DMS53 treated with DMSO at 0.1 percent for 48 hours (cell line): ENCODE measurements around the gene FGF5.
A peak's percentile ranks its signal among the peaks of the same experiment; 100 is the strongest.
"Not testable (repeated sequence)": the region's sequence is repeated elsewhere in the genome, so short reads cannot be mapped to it uniquely, and the experiment has no call there.

Source experiments
- DNase-seq: peaks from one replicate; lab custom pipeline; 2025; ENCODE audit not compliant: unreplicated experiment; lab: John Stamatoyannopoulos, UW

Gene FGF5

DNA sequence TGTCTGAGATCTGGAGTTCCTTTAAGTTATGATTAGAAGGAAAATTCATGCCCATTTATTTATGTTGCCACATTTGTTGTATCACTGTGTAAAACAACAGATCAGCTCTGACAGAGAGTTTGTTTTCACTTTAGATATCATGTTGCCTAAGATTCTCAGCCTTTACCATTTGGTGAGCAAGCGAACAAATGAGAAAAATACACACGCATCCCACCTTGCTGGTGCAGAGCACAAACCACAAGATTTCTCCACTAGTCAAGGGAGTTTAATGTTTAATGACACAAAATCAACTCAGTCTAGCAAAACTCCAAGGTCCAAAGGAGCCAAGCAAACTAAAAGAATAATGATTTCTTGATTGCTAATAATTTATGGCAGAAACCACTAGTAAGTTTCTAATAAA lies 27.7 kb downstream of the FGF5 start:
- no peak for DNase-seq

GRCh38 chr4:80295336-80295735 lies 28.9 kb downstream of the FGF5 start:
- no peak for DNase-seq

DNA sequence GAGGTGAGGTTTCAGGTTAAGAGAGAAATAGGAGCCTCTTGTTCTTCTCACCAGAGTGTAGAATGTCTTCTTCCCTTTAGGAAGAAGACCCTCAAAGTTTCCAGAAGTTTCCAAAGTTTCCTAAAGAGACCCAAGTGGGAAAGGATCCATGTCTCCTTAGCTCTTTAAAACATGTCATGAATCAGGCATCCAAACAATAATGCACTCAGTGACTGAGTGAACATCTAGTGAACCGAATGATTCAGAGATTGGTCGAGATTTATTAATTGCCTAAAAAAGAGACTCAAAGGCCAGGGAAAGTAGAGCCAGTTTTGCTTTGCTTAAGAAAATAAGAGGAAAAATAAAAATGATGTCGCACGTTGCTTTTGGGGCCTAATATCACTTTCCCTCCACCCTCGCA lies 29.4 kb downstream of the FGF5 start:
- no peak for DNase-seq

DNA sequence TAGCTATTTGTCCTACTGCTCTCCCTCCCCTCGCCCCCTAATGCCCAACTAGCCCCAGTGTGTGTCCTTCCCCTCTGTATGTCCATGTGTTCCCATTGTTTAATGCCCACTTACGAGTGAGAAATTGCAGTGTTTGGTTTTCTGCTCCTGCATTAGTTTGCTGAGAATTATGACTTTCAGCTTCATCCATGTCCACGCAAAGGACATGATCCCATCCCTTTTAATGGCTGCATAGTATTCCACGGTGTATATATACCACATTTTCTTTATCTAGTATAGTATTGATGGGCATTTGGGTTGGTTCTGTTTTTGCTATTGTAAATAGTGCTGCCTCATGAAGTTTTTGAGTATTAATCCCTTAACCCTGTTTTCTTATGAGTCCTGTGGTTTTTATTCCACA lies 35.4 kb downstream of the FGF5 start:
- no peak for DNase-seq

GRCh38 chr4:80302616-80303223 lies 36.3 kb downstream of the FGF5 start:
- DNase-seq = no peak

DNA sequence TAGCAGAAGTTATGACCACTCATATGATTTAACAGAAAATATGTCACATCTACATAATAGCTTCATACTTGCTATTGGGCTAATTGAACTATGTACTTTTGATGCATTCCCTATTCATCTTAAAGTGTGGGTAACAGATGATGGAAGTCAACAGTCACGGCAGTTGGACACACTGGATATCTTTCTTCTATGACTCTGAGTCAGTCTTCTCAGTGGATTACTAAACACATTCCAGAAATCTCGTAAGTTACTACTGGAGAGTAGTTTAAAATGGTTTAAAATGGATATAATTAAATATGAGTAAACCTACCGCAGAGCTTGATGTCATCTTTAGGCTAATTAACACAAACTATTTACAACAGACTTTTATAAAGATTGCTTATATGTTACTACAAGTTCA lies 39.0 kb downstream of the FGF5 start:
- no peak for DNase-seq

- DNase-seq = no peak
Observed at GRCh38 chr4:80306260-80306659, 39.8 kb downstream of the FGF5 start.

DNA sequence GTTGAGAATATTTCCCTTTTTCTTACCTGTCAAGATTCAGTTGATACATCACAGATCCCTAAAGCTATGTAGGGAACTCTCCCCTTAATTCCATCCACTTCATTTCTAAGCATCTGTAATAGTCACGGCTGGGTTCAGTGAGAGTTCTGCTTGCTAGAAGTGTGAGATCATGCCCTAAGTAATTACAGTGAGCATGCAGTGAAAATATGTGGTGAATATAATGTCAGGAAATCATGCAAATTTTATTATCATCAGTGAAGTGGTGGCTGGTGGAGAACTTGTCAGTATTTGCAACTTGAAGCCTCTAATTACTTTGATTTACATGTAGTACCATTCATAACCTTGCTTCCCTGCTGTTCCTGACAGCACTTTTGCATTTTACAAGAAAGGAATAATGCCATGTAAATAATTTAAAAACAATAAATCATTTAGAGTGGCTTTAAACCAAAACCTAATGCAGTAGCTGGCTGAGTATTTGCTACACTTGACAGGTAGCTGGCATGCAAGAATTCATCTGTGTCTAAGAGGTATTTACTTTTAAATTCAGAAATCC lies 40.8 kb downstream of the FGF5 start:
- no peak for DNase-seq

DNA sequence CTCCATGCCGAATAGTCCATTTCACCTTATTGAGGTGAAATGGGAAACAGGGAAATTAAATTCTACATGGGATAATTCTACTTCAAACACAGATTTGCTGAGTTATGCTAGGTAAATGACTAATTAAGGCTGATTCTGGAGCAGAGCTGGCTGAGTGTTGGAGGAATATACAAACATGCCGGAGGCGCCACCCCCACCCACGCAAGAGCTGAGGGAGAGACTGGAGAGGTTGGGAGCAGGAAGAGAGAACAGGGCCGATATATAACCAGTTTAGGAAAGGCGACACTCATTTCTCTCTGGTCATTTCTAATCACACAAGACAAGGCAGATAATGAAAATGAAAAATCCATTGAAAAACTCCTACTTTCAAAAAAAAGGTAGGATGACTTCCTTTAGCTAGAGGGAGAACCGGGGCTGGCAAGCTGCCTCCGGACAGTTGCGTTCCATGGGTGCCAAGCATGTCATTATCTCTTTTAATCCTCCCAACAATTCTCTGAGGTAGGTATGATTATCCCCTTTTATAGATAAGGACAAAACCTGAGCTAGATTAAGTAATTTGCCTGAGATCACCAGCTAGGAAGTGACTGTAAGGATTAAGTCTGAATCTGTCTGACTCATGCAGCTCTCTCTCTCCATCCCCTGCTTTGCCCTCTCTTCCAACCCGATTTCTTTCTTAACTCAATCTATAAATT lies 41.5 kb downstream of the FGF5 start:
- DNase-seq = peak; percentile 9

DNA sequence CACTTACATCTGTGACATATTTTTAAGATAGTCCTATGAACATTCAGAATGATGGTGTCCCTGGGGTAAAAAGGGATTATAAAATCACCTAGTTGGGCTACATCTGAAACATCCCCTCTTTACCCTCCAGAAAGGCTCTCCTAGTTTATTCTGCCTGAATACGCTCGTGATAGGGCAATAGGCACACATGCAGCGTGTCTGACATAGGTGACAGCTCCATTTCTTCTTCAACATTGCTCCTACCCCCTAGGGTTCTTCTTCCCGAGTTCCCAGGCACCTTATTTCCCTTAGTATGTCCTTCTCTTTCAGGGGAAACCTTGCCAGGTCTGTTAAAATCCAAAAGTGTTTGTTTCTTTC lies 42.0 kb downstream of the FGF5 start:
- no peak for DNase-seq

- no peak for DNase-seq
Observed at GRCh38 chr4:80309294-80310004, 43.0 kb downstream of the FGF5 start.

DNA sequence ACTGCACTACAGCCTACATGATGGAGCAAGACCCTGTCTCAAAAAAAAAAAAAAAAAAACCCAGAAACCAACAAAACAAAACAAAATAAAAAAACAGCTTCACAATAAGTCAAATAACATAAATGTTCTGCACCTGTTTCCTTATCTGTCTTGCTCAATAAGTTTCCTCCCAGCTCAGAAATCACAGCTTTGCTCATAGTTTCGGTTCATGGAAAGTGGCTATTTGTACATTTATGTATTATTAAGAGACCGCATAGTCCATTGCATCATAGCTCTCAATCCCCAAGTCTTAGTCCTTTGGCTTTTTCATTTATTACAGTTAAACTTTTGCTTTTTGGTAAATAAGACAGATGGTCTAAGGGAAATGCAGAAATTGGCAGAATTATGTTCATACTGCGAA lies 44.7 kb downstream of the FGF5 start:
- DNase-seq = no peak

- no peak for DNase-seq
Observed at GRCh38 chr4:80312124-80312523, 45.7 kb downstream of the FGF5 start.

- DNase-seq = no peak
Observed at GRCh38 chr4:80313627-80314026, 47.2 kb downstream of the FGF5 start.

- not testable (repeated sequence) for DNase-seq
Observed at GRCh38 chr4:80315848-80316247, 49.4 kb downstream of the FGF5 start.

DNA sequence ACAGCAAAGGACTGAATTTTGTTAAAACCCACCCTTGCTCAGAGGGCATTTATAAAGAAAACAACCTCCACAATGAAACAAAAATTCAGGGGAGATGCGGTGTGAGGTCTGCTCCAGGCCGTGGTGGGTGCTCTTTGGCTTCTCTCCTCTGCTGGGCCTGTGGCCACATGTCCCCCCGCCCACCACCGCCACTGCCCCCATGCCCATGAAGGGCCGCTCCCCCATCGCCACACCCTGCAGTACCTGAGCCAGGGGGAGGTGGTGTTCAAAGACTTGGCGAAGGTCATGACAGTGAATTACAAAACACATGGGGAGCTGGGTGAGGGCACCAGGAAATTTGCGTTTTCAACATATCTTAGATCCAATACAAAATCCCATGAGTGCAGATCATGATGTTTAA lies 54.9 kb downstream of the FGF5 start:
- DNase-seq = no peak

- DNase-seq = no peak
Observed at GRCh38 chr4:80321776-80322175, 55.3 kb downstream of the FGF5 start.

- no peak for DNase-seq
Observed at GRCh38 chr4:80322716-80323115, 56.3 kb downstream of the FGF5 start.

DNA sequence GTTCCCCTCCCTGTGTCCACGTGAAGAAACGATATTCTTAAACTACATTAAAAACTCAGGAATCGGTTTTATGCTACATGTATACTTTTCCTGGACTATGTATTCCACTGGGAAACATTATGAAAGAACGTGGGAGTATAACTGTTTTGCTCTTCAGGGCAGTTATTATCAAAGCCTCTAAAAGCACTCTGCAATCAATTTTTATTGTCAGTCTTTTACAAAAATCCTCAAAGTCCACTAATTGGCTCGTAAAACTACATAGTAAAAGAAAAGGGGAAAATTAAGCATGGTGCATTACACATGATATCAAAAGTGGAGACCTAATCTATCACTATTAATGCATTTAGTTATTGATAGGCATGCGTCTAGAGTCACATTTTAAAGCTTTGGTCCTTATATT lies 57.7 kb downstream of the FGF5 start:
- no peak for DNase-seq

- DNase-seq = no peak
Observed at GRCh38 chr4:80331693-80332092, 65.2 kb downstream of the FGF5 start.

DNA sequence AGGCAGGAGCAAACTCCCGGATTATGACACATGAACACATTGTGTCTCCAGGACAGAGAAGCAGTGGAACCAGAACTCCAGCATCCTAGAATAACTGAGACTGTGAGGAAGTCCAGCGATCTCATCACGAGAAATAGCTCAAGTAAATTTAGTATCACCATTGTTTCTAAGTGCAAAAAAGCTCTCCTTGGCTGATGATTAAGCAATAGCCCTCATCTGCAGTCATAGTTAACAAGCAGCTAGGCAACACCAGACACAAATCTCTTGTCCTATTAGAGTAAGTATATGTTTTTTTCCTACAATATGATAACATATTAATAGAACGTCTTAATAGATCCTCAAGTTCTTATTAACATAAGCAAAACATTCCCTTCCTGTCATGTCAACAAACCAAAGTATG lies 66.7 kb downstream of the FGF5 start:
- no peak for DNase-seq

- no peak for DNase-seq
Observed at GRCh38 chr4:80334568-80334967, 68.1 kb downstream of the FGF5 start.
